Trophoblast cell (in vitro differentiated cells and primary cell): ENCODE results near the gene GRB14.

ENCODE experiments used
- DNase-seq, 2 donors: peaks; one replicate each; pipeline ENCODE4 v3.0.0-alpha.2; 2016
- H2AFZ ChIP-seq: 2 replicates; pipeline ENCODE4 v1.6.1; 2013; ENCODE audit warnings: low read length, moderate library complexity, mild to moderate bottlenecking; ENCODE audit not compliant: insufficient read depth, poor library complexity
- H2AK5ac ChIP-seq: 2 replicates; pipeline ENCODE4 v1.6.1; 2013; ENCODE audit warnings: mild to moderate bottlenecking, low read length
- H2BK120ac ChIP-seq: 2 replicates; pipeline ENCODE4 v1.6.1; 2013; ENCODE audit warnings: low read length, mild to moderate bottlenecking, moderate library complexity; ENCODE audit not compliant: insufficient read depth, poor library complexity
- H2BK12ac ChIP-seq: 2 replicates; pipeline ENCODE4 v1.6.1; 2013; ENCODE audit warnings: mild to moderate bottlenecking, low read length, moderate library complexity
- H2BK5ac ChIP-seq: 2 replicates; pipeline ENCODE4 v1.6.1; 2013; ENCODE audit warnings: low read length, low read depth, moderate library complexity, mild to moderate bottlenecking; ENCODE audit not compliant: poor library complexity
- H3K14ac ChIP-seq: 2 replicates; pipeline ENCODE4 v1.6.1; 2013; ENCODE audit warnings: mild to moderate bottlenecking, low read length
- H3K18ac ChIP-seq: 2 replicates; pipeline ENCODE4 v1.6.1; 2013; ENCODE audit warnings: mild to moderate bottlenecking, low read length
- H3K23ac ChIP-seq: 2 replicates; pipeline ENCODE4 v1.6.1; 2013; ENCODE audit warnings: low read length
- H3K27ac ChIP-seq: 2 replicates; pipeline ENCODE4 v1.5.1; 2013; ENCODE audit warnings: low read depth, mild to moderate bottlenecking, inconsistent platforms, low read length, moderate library complexity
- H3K27me3 ChIP-seq: 2 replicates; pipeline ENCODE4 v1.6.1; 2013; ENCODE audit warnings: inconsistent platforms, mild to moderate bottlenecking, low read length, moderate library complexity; ENCODE audit not compliant: insufficient read depth
- H3K36me3 ChIP-seq, 2 experiments: 1 replicate in 1 of 2; 2 replicates in 1 of 2; pipeline ENCODE4 v1.6.1; 2013; ENCODE audit warnings: low read length in 2 of 2, mild to moderate bottlenecking in 2 of 2, moderate library complexity in 1 of 2; ENCODE audit not compliant: insufficient read depth in 2 of 2, control insufficient read depth in 1 of 2
- H3K4ac ChIP-seq: 2 replicates; pipeline ENCODE4 v1.6.1; 2013; ENCODE audit warnings: low read depth, mild to moderate bottlenecking, low read length, moderate library complexity
- H3K4me1 ChIP-seq, 2 experiments: 1 replicate in 1 of 2; 2 replicates in 1 of 2; pipeline ENCODE4 v1.6.1; 2013; ENCODE audit warnings: low read length in 2 of 2, mild to moderate bottlenecking in 2 of 2, moderate library complexity in 1 of 2; ENCODE audit not compliant: insufficient read depth in 2 of 2, control insufficient read depth in 1 of 2
- H3K4me2 ChIP-seq: 2 replicates; pipeline ENCODE4 v1.6.1; 2013; ENCODE audit warnings: inconsistent platforms, mild to moderate bottlenecking, low read length, moderate library complexity
- H3K4me3 ChIP-seq: 2 replicates; pipeline ENCODE4 v1.5.1; 2013; ENCODE audit warnings: mild to moderate bottlenecking, low read depth, low read length, inconsistent platforms
- H3K79me1 ChIP-seq: one replicate; pipeline ENCODE4 v1.6.1; 2013; ENCODE audit warnings: low read length
- H3K79me2 ChIP-seq: 2 replicates; pipeline ENCODE4 v1.6.1; 2013; ENCODE audit warnings: low read length, mild to moderate bottlenecking; ENCODE audit not compliant: control insufficient read depth, insufficient read depth, poor library complexity
- H3K9ac ChIP-seq: 2 replicates; pipeline ENCODE4 v1.6.1; 2013; ENCODE audit warnings: mild to moderate bottlenecking, low read length
- H3K9me3 ChIP-seq: 2 replicates; pipeline ENCODE4 v1.6.1; 2013; ENCODE audit warnings: low read depth, mild to moderate bottlenecking, control low read depth, inconsistent platforms, low read length; ENCODE audit not compliant: insufficient read depth
- H4K12ac ChIP-seq: 2 replicates; pipeline ENCODE4 v1.6.1; 2013; ENCODE audit warnings: low read depth, mild to moderate bottlenecking, low read length, moderate library complexity
- H4K8ac ChIP-seq: 2 replicates; pipeline ENCODE4 v1.6.1; 2013; ENCODE audit warnings: low read depth, mild to moderate bottlenecking, low read length, moderate library complexity
- H4K91ac ChIP-seq: one replicate; pipeline ENCODE4 v1.6.1; 2013; ENCODE audit warnings: low read depth, mild to moderate bottlenecking, low read length, moderate library complexity
- WGBS: extraction: QIAGEN DNeasy Blood & Tissue Kit; methylation state at CpG from one replicate; pipeline ENCODE4 v1.1.7; 2013; ENCODE audit warnings: missing lambda C conversion rate; ENCODE audit not compliant: insufficient read length, insufficient coverage; ENCODE audit errors: extremely low coverage; 5-methylcytosine and 5-hydroxymethylcytosine counted together

The GRB14 gene

DNA sequence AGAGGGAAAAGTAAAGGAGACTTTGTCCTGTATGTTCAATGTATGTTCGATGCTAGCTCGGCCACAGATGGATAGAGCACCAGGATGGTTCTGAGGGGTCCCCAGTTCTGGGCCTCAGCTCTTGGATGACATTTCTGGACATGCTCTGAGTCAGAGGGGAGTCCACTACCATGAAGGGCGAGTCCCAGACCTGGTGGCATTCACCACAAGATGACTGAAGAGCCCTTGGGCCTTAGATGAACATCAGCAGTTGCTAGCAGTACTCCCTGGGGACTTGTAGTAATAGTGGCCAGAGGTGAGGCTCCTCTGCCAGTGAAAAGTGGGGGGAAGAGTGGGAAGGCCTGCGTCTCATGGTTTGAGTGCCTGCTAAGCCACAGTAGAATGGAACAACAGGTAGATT is 109.5 kb downstream of the GRB14 start:
- no peak overlapping the region for H3K14ac ChIP-seq
- H3K9me3 ChIP-seq: no peaks in the 10 kb centered on the region
- H4K8ac ChIP-seq: no peak overlapping the region
- H3K9ac ChIP-seq: no peak overlapping the region
- H2BK12ac ChIP-seq: peak overlapping the region; percentile 2
- H3K79me1 ChIP-seq: peaks cover 18% of the 10 kb centered on the region
- H3K4me2 ChIP-seq: no peak overlapping the region
- no CpG with 5 or more reads among the region's 4 CpGs for WGBS
- H4K91ac ChIP-seq: no peak overlapping the region
- H2BK5ac ChIP-seq: no peak overlapping the region
- H3K4me1 ChIP-seq: peaks cover 12 to 14% of the 10 kb centered on the region in 2 experiments
- H3K27ac ChIP-seq: no peak overlapping the region
- H3K18ac ChIP-seq: no peak overlapping the region
- no peak overlapping the region for H2AFZ ChIP-seq
- H2AK5ac ChIP-seq: no peak overlapping the region
- no peak overlapping the region for H3K23ac ChIP-seq
- H3K4ac ChIP-seq: no peak overlapping the region
- DNase-seq: no peak
- no peak overlapping the region for H3K4me3 ChIP-seq
- peaks cover 0 to 1% of the 10 kb centered on the region in 2 experiments for H3K36me3 ChIP-seq
- H3K27me3 ChIP-seq: no peaks in the 10 kb centered on the region
- peaks cover 3% of the 10 kb centered on the region for H3K79me2 ChIP-seq
- no peak overlapping the region for H4K12ac ChIP-seq
- H2BK120ac ChIP-seq: peak overlapping the region; percentile 3

DNA sequence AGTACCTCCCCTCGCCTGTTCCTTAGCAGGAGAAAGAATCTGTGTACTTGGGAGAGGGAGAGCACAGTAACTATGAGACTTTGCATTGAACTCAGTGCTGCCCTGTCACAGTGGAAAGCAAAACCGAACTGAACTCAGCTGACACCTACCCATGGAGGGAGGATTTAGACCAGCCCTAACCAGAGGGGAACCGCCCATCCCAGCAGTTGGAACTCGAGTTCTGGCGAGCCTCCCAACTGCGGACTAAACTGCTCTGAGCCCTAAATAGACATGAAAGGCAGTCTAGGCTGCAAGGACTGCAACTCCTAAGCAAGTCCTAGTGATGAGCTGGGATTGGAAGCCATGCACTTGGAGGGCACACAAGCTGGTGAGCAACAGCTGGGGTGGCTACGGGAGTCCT is 110.4 kb downstream of the GRB14 start:
- H3K4me2 ChIP-seq: no peak overlapping the region
- H3K4me1 ChIP-seq: peaks cover 12 to 14% of the 10 kb centered on the region in 2 experiments
- peaks cover 3% of the 10 kb centered on the region for H3K79me2 ChIP-seq
- no peak overlapping the region for H3K4me3 ChIP-seq
- no peak overlapping the region for H3K4ac ChIP-seq
- H2BK12ac ChIP-seq: peak overlapping the region; percentile 9
- H3K9me3 ChIP-seq: no peaks in the 10 kb centered on the region
- no peak overlapping the region for H3K27ac ChIP-seq
- no peak overlapping the region for H3K14ac ChIP-seq
- no peaks in the 10 kb centered on the region for H3K27me3 ChIP-seq
- H2AFZ ChIP-seq: no peak overlapping the region
- peak overlapping the region; percentile 4 for H2AK5ac ChIP-seq
- H3K79me1 ChIP-seq: peaks cover 18% of the 10 kb centered on the region
- H3K9ac ChIP-seq: no peak overlapping the region
- no peak overlapping the region for H3K23ac ChIP-seq
- DNase-seq: no peak
- no peak overlapping the region for H2BK5ac ChIP-seq
- H4K91ac ChIP-seq: peak overlapping the region; percentile 28
- H4K8ac ChIP-seq: no peak overlapping the region
- no peak overlapping the region for H4K12ac ChIP-seq
- no CpG with 5 or more reads among the region's 7 CpGs for WGBS
- no peak overlapping the region for H3K18ac ChIP-seq
- H3K36me3 ChIP-seq: no peaks in the 10 kb centered on the region
- H2BK120ac ChIP-seq: peak overlapping the region; percentile 2

DNA sequence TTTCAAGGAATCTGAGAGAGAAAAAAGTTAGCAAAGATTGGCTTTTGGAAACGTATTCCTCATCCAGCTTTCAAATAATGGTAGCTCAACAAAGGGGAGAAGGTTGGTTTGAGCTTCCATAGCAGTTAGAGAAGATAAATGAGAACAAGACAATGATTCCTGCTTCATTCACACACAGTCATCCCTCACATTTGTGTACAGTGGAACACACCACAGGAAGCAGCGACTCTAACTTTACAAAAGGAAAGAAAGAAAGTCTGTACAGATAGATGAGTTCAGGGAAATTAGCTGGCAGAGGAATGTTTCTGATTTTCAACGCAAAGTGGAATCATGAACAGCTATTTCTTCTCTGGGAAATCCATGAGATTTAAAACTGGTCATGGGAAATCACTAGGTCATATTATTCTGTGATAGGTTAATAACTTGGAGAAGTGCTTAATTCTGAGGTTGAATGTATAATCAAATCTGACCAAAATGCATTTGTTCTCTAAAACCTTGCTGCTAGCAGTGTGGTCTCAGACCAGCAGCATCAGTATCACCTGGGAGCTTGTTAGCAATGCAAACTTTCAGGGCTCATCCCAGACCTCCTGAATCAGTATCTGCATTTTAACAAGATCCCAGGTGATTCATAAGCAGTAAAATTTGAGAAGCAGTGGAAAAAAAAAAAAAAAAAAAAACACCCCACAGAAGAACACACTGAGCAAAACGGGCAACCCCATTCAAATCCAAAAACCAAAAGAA is 112.0 kb downstream of the GRB14 start:
- H3K9ac ChIP-seq: no peak overlapping the region
- H2AK5ac ChIP-seq: no peak overlapping the region
- DNase-seq: no peak
- no peak overlapping the region for H2BK120ac ChIP-seq
- no peak overlapping the region for H3K4me2 ChIP-seq
- WGBS: no CpG with 5 or more reads among the region's 4 CpGs
- H4K12ac ChIP-seq: no peak overlapping the region
- H3K4me1 ChIP-seq: peaks cover 5 to 10% of the 10 kb centered on the region in 2 experiments
- H3K4me3 ChIP-seq: no peak overlapping the region
- peaks cover 11% of the 10 kb centered on the region for H3K79me1 ChIP-seq
- no peak overlapping the region for H3K4ac ChIP-seq
- no peaks in the 10 kb centered on the region for H3K9me3 ChIP-seq
- no peaks in the 10 kb centered on the region for H3K27me3 ChIP-seq
- H3K23ac ChIP-seq: no peak overlapping the region
- no peak overlapping the region for H2BK5ac ChIP-seq
- no peak overlapping the region for H3K18ac ChIP-seq
- H4K8ac ChIP-seq: no peak overlapping the region
- no peak overlapping the region for H2BK12ac ChIP-seq
- no peaks in the 10 kb centered on the region for H3K36me3 ChIP-seq
- no peak overlapping the region for H4K91ac ChIP-seq
- H3K14ac ChIP-seq: no peak overlapping the region
- no peak overlapping the region for H2AFZ ChIP-seq
- H3K79me2 ChIP-seq: peaks cover 3% of the 10 kb centered on the region
- no peak overlapping the region for H3K27ac ChIP-seq

DNA sequence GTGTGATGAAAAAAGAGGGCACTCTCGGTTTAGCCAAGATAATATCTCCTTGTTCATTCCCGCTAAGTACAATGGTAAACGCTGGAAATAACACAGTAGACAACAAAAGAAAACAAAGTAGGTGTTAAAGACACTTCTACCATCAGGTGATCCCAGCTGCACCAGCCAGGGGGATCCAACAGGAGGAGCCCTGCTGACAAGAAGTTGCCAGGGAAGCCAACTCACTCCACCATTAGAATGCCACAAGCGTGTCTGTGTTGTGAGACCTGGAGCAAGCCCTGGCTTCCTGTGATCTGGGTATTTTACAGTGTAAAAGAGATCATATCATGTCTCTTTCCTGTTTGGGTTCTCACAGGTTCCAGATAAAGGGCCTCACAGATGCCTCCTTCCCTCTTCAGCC is 117.0 kb downstream of the GRB14 start:
- Histone ChIP-seq H2BK5ac (no peak overlapping the region), H3K4me2 (no peak overlapping the region), H3K27ac (no peak overlapping the region), H4K12ac (no peak overlapping the region), H3K79me1 (no peaks in the 10 kb centered on the region), H3K9ac (no peak overlapping the region), H2BK12ac (no peak overlapping the region), H3K18ac (no peak overlapping the region), H3K14ac (no peak overlapping the region), H3K23ac (no peak overlapping the region), H2AK5ac (no peak overlapping the region), H3K9me3 (no peaks in the 10 kb centered on the region), H3K4me3 (no peak overlapping the region), H3K27me3 (no peaks in the 10 kb centered on the region), H3K36me3 (no peaks in the 10 kb centered on the region), H4K8ac (no peak overlapping the region), H3K79me2 (no peaks in the 10 kb centered on the region), H4K91ac (no peak overlapping the region), H3K4ac (no peak overlapping the region), H3K4me1 (peaks cover 0 to 5% of the 10 kb centered on the region in 2 experiments), H2AFZ (no peak overlapping the region), H2BK120ac (no peak overlapping the region)
- WGBS: no CpG with 5 or more reads among the region's 4 CpGs
- peak; percentile 30 to 65 for DNase-seq
